DND-41 (cell line): ENCODE results near the gene OVAAL.

Experiments used
- EZH2 ChIP-seq: IDR thresholded peaks from 3 replicates; pipeline ENCODE4 v1.6.1; 2012; ENCODE audit warnings: borderline replicate concordance, low read depth, mild to moderate bottlenecking, moderate library complexity, low read length, inconsistent platforms; ENCODE audit not compliant: severe bottlenecking
- TF ChIP-seq, protein P1 (sequence below): IDR thresholded peaks from 2 replicates; pipeline ENCODE4 v1.5.1; 2012; ENCODE audit warnings: borderline replicate concordance, low read length, moderate library complexity, mild to moderate bottlenecking; ENCODE audit not compliant: poor library complexity, severe bottlenecking; ENCODE audit errors: extremely low read depth

DNA sequence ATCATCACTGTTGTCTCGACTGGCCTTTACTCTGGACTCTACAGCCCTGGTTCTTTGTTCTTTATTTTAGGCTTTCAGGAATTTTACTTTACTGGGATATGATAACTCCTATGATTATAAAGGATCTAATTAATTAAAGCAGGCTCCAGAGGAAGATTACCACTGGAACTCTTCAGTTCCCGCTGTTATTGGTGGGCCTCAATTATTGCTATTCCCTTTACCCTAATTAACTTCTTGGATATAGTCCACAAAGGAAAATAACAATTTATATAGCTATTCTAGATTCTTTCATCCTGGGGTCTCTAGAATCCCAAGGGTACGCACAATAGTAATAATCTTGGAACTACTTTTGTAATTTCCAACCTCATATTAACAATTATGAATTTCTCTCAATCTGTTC lies 8.5 kb upstream of the OVAAL start:
- TF ChIP-seq, protein P1, sequence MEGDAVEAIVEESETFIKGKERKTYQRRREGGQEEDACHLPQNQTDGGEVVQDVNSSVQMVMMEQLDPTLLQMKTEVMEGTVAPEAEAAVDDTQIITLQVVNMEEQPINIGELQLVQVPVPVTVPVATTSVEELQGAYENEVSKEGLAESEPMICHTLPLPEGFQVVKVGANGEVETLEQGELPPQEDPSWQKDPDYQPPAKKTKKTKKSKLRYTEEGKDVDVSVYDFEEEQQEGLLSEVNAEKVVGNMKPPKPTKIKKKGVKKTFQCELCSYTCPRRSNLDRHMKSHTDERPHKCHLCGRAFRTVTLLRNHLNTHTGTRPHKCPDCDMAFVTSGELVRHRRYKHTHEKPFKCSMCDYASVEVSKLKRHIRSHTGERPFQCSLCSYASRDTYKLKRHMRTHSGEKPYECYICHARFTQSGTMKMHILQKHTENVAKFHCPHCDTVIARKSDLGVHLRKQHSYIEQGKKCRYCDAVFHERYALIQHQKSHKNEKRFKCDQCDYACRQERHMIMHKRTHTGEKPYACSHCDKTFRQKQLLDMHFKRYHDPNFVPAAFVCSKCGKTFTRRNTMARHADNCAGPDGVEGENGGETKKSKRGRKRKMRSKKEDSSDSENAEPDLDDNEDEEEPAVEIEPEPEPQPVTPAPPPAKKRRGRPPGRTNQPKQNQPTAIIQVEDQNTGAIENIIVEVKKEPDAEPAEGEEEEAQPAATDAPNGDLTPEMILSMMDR, result no peak
- TF ChIP-seq EZH2, result no peak
